COLO668 (cell line): Measurements from ENCODE around the gene VAMP4.

Experiments
- DNase-seq: peaks from one replicate; lab custom pipeline; 2025; ENCODE audit not compliant: unreplicated experiment; lab: John Stamatoyannopoulos, UW

Gene VAMP4

GRCh38 chr1:171741872-171742576 lies at the start of gene VAMP4:
Gene VAMP4 (minus strand): TSS chr1:171742065. CDS start chr1:171738414, 3,651 bp downstream.
- DNase-seq = peak; percentile 94

- DNase-seq = no peak
These were observed 48.5 kb upstream of the VAMP4 start for GRCh38 chr1:171790318-171790717.

GRCh38 chr1:171788696-171789095 lies 46.8 kb upstream of the VAMP4 start:
- DNase-seq = no peak

DNA sequence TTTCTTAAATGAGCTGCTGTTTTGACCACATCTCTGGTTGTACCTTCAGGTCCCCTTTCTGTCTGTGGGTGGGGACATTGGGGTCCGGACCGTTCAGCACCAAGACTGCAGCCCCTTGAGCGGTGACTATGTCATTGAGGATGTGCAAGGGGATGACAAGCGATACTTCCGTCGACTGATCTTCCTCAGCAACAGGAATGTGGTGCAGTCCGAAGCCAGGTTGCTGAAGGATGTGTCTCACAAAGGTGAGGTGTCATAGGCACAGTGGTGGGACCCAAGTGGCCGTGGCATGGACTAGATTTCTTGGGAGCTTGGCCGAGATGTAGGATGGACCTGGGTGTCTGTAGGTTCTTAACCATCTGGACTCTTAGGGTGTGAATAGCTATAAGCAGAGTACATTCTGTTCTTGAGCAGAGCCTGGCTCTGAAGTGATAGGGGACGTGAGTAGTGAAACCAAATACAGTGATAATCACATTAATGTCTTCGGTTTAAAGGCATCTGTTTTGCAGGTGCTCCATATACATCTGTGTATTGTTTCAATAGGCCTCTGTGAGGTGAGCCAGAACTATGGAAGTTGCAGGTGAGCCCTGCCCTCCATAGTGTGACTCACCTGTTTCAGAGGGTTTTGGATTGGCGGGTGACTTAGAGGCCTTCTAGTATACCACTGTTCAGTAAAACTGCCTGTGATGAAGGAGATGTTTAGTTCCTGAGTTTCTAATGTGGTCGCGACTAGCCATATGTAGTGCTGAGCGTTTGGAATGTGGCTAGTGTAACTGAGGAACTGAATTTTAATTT lies 46.0 kb upstream of the VAMP4 start:
- DNase-seq = no peak

DNA sequence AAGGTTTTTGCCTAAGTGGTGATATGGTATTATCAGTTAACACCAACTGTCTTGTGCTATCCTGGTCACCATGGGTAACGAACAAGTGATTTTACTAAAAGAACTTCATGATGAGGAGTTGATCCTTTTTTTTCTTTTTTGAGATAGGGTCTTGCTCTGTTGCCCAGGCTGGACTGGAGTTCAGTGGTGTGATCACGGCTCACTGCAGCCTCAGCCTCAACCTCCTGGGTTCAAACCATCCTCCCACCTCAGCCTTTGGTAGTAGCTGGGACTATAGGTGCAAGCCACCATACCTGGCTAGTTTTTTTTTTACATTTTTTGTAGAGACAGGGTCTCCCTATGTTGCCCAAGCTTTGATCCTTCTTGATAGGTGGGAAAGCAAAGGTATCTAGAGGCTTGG lies 44.7 kb upstream of the VAMP4 start:
- DNase-seq = no peak

GRCh38 chr1:171785766-171786165 lies 43.9 kb upstream of the VAMP4 start:
- DNase-seq = no peak

GRCh38 chr1:171784784-171785183 lies 42.9 kb upstream of the VAMP4 start:
- DNase-seq = no peak

DNA sequence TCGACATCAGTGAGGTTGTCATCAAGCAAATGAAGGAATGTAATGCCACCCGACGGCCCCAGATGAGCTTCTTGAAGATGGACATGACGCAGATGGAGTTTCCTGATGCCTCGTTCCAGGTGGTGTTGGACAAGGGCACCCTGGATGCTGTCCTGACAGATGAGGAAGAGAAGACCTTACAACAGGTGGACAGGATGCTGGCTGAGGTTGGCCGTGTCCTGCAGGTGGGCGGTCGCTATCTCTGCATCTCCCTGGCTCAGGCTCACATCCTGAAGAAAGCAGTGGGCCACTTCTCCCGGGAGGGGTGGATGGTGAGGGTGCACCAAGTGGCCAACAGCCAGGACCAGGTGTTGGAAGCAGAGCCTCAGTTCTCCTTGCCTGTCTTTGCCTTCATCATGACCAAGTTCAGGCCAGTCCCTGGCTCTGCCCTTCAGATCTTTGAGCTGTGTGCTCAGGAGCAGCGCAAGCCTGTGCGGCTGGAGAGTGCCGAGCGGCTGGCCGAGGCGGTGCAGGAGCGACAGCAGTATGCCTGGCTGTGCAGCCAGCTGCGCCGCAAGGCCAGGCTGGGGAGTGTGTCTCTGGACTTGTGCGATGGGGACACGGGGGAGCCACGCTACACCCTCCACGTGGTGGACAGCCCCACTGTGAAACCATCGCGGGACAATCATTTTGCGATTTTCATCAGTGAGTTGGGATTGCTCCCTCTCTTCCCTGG lies 42.1 kb upstream of the VAMP4 start:
- DNase-seq = no peak

- peak; percentile 99 for DNase-seq
These were observed 39.5 kb upstream of the VAMP4 start, which contains the start of gene METTL13 for GRCh38 chr1:171781176-171781875. Gene METTL13 (plus strand): TSS chr1:171781660. CDS start chr1:171781968, 308 bp downstream.

DNA sequence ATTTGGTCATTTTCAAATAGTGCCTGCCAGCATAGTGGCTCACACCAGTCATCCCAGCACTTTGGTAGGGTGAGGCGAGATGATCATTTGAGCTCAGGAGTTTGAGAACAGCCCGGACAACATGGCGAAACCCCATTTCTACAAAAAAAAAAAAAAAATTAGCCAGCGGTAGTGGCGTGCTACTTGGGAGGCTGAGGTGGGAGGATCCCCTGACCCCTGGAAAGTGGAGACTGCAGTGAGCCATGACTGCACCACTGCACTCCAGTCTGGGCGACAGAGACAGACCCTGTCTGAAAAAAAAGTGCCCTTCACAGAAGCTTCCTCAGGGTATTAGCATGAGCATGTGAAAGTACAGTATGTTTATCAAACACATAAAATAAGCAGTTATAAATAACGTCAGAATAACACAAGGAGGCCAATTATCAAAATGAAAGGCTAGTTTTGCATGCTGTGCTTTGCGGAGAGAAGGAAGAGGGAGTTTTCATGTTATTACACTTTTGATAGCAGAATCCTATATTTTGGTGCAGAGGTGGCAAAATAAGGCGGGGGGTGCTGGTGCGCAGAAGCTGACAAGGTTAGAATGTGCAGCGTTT lies 38.8 kb upstream of the VAMP4 start:
- no peak for DNase-seq

GRCh38 chr1:171772312-171772711 lies 30.4 kb upstream of the VAMP4 start:
- no peak for DNase-seq

- no peak for DNase-seq
These were observed 27.9 kb upstream of the VAMP4 start for GRCh38 chr1:171769754-171770153.

- DNase-seq = no peak
These were observed 27.3 kb upstream of the VAMP4 start for GRCh38 chr1:171769171-171769570.

DNA sequence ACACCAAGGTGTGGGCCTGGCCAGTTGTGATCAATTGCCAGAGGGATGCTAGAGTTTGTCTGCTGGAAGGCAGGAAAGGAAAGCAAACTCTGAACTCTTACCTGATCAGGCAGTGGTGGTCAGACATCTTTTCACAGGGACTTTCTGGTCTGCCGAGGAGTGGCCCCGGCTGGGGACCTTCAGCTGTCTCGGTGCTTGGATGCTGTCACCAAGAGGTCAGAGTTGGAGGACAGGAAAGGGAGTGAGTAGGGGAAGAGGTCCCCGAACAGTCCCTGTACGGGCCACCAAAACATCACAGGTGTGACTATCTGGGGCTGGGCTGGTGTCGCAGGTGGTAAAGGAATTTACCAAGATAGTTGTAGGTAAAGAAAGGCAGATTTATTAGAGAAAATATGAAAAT lies 21.9 kb upstream of the VAMP4 start:
- no peak for DNase-seq

GRCh38 chr1:171762143-171762563 lies 20.3 kb upstream of the VAMP4 start:
- no peak for DNase-seq

DNA sequence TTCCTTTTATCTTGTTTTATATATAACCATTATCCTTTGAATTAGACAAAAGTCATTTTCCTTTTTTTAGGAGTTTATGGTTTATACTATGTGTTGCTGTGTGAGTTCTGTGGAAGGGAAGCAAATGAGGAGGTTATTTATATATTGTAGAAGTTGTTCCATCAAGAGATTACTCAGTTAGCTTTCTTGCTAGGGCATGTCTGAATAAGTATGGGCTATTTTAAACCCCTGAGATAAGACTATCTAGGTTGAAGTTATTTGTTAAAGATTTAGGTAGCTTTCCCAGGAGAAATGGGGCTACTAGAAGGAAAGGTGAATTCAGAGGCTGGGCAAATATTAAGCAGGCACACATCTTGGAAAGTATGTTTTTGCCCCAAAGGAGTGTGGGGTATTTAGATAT lies 16.1 kb upstream of the VAMP4 start:
- no peak for DNase-seq

- no peak for DNase-seq
These were observed 15.0 kb upstream of the VAMP4 start for GRCh38 chr1:171756856-171757255.

- no peak for DNase-seq
These were observed 13.1 kb upstream of the VAMP4 start for GRCh38 chr1:171754971-171755370.

- no peak for DNase-seq
These were observed 12.5 kb upstream of the VAMP4 start for GRCh38 chr1:171754353-171754705.

- DNase-seq = no peak
These were observed 12.0 kb upstream of the VAMP4 start for GRCh38 chr1:171753685-171754352.
